GM19372 (cell line): Measurements from ENCODE around the gene RPS25.
"Not testable (repeated sequence)": the region's sequence is repeated elsewhere in the genome, so short reads cannot be mapped to it uniquely, and the experiment has no call there.

ENCODE experiments used
- ATAC-seq: cut with Tn5 transposase; IDR thresholded peaks from one replicate; pipeline ENCODE4 v1.9.1; 2021; ENCODE audit warnings: mild to moderate bottlenecking, low read depth, moderate library complexity; ENCODE audit not compliant: unreplicated experiment

The RPS25 gene

GRCh38 chr11:119041821-119042514 lies 23.8 kb upstream of the RPS25 start:
- ATAC-seq, result no peak

DNA sequence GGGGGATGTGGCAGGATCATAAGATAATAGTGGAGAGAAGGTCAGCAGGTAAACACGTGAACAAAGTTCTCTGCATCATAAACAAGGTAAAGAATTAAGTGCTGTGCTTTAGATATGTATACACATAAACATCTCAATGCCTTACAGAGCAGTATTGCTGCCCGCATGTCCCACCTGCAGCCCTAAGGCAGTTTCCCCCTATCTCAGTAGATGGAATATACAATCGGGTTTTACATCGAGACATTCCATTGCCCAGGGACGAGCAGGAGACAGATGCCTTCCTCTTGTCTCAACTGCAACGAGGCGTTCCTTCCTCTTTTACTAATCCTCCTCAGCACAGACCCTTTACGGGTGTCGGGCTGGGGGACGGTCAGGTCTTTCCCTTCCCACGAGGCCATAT lies 21.3 kb upstream of the RPS25 start:
- not testable (repeated sequence) for ATAC-seq

- no peak for ATAC-seq
Observed at GRCh38 chr11:119038884-119039283, 20.7 kb upstream of the RPS25 start.

- no peak for ATAC-seq
Observed at GRCh38 chr11:119034813-119035212, 16.7 kb upstream of the RPS25 start.

- ATAC-seq, result not testable (repeated sequence)
Observed at GRCh38 chr11:119033421-119033820, 15.3 kb upstream of the RPS25 start.

DNA sequence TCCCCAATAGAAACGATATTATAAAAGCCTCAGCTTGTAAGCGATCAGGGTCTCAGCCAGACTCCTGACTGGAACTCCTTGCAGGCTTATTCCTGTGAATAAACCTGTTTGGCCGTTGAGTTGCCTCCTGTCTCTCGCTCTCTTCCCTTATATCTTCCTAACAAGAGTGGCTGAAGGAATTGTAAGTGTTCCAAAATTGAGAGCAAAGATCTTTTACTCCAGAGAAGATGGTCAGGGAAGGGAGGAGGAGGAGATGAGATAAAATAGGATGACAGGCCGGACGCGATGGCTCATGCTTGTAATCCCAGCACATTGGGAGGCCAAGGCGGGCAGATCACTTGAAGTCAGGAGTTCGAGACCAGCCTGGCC lies 13.8 kb upstream of the RPS25 start:
- no peak for ATAC-seq

DNA sequence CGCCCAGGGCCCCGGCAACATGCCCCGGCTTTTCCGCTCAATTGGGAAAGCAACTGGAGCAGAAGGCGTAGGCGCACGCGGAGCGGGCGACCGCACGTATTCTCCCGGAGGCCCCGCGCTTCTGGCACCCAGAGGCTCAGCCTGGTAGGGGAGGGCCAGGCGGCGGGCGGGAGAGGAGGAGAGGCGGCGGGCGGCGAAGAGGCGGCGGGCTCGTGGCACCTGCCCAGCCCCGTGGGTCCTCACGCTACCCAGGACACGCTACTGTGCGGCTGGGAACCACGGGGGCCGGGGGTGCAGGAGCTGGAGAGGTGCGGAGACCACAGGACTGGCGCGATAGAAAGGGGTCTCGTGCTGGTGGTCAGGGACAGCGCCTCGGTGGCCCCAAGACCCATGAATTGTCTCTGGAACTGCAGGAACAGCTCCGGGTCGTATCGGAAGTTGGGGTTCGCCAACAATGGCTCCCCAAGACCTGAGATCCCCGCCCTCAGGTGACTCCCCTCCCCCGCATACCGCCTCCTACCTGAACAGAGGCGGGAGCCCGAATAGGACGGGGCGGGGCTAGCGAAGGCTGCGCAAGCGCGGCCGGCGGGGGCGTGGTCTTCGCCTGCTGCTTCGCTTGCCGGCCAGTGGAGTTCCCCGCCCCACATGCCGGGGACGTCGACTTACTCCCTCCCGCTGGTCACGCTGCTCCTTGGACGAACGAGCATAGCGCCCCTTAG lies 12.3 kb upstream of the RPS25 start, which contains the start of gene SLC37A4:
Gene SLC37A4 (minus strand): TSS at position 549 of the 719 bp plus-strand sequence.
- peak; percentile 92 for ATAC-seq

DNA sequence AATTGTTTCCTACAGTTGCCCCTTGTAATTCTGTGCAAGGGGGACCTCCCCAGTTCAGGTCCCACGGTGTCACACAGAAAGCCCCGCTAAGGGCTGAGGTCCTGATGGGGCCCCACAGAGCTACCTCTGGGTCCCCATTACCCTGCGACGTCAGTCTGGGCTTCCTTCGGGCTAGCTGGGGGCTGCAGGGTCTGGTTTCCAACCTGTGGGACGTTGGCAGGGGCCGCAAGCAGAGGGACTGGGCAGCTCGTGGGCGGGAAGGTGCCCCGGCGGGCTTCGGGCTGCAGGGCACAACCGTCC lies 11.8 kb upstream of the RPS25 start:
- ATAC-seq, result no peak

DNA sequence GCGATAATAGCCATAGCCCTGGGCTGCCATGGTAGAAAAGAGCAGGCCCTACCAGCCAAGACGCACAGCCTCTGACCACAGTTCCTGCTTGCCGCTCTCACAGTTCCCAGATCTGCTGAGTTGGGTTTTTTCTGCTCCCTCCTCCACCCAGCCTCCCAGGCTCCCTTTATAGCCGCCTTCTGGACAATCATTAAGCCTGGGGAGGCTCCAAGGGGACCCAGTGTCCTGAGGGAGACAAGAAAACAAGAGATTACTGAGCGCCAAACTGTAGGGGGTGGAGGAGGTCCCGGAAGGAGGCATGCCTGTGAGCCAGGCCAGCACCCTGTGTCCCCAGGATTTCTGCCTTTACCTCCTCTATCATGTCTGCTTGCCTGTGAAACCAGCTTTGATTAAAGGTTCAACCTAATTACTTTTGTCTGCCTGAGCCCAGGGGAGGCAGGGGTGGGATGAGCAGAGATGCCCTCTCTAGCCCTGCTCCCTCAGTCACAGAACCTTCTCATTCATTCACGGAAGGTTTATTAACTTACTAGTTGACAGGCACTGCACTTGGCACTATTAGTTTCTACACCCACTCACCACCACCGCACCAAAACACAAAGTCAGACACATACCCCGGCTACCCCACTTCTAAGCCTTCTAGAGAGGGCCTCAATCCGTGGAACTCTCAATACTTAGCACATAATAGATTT lies 11.3 kb upstream of the RPS25 start:
- ATAC-seq, result no peak

DNA sequence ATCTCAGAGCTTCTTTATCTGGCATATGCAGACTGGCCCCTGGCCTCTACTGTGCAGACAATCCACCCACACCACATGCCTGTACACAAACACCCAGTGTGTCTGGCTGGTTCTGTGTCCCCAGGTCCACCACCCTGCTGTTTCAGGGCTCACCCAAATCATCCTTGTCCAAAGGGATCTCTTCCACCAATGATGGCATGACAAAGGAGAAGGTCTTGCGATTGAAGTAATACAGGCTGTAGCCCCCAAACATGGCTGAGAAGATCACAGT lies 10.9 kb upstream of the RPS25 start:
- ATAC-seq, result no peak

- no peak for ATAC-seq
Observed at GRCh38 chr11:119028346-119029068, 10.4 kb upstream of the RPS25 start.

DNA sequence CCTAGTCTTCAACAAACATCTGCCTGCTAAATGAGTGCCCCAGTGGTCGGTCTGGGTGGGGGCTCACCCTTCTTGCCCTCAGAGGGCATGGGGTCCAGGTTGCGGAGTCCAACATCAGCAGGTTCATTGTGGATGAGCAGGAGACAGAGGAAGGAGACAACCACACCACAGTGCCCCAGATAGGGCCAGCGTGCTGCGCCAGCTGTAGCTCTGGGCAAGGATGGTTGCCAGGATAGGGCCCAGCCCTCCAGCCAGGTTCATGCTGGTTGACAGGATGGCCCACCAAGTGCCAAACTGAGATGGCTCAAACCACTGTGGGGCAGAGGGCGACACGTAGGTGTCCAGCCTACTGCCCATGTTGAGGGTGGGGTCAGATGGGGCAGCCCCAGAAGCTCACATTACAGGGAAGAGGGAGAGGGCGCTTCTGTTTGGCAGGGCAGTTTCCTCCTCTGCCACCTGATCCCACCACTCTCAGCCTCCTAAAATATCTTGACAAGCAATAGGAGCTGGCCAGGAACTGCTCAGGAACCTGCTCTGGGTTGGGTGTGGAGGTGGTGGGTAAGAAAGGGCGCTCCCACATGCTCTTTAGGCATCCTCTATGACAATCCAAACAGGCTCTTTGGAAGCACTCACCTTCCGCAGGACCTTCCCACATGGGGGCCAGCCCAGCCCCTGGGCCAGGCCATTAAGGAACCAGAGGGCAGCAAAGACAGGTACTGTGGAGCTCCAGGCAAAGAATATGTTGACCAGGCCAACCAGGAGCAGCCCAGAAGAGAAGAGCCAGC lies 9.6 kb upstream of the RPS25 start:
- ATAC-seq, result no peak

DNA sequence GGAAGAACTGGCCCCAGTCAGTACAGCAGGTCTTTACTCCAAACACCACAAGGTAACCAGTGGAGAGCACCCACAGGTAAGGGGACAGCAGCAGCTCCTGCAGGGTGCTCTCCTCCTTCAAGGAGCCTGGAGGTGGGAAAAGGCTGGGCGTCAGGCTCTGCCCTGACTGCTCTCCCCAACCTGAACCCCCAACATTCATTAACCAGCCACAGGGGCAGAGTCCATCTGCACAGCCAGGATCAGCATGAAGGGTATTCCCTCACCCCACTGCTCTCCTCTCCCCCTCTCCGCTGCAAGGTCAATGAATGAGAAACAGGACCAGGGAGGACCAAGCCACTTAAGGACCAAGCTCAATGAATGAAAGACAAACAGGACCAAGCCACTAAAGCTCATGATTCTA lies 8.8 kb upstream of the RPS25 start:
- ATAC-seq, result no peak

DNA sequence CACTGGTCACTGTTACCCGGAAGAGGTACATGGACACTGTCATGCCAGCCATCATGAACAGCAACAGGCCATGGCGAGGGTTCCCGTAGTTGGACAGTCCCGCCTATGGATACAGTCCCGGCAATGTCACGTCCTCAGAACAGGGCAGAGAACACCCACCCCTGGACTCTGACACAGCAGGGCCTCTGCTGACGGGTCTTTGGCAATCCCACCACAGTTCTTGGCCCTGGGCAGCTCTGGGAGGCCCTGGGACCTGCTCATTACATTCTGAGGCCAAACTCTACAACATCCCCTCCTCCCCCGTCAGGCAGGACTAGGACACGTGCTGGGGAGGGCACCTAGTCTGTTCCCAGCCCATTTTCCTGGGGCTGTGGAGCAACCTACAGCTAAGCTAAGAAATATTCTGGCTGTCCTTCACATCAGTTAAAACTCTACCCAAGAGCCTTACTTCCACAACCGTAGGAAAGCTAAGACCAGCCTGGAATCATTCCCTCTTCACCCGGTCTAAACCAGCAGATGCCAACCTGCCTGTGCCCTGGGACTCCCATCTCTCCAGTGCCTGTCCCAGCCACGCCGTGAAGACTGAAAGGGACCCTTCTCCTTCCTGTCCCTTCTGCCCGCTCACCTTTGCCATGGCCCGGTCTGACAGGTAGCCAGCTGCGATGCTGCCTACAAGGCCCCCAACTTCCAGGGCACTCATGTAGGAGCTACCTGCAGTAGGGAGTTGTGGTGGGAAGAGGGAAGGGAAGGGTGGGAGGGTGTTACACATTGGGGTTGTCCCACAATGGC lies 8.0 kb upstream of the RPS25 start:
- ATAC-seq, result no peak

GRCh38 chr11:119025541-119025940 lies 7.4 kb upstream of the RPS25 start:
- ATAC-seq, result no peak

DNA sequence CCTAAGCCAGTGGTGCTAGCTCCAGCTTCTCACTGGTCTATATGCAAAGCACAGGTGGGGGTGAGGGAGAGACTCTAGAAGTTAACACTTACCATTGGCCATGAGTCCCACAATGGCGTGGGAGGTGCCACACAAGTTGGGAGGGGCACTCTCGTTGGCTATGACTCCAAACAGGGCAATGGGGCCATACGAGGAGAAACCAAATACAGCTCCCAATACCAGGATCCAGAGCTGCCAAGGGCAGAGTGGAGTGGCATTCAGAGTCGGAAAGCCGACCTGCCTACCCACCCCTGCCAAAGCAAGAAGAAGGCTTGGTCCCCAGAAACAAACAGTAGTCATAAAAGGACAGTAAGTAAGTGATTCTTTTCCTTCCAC lies 6.9 kb upstream of the RPS25 start:
- no peak for ATAC-seq

DNA sequence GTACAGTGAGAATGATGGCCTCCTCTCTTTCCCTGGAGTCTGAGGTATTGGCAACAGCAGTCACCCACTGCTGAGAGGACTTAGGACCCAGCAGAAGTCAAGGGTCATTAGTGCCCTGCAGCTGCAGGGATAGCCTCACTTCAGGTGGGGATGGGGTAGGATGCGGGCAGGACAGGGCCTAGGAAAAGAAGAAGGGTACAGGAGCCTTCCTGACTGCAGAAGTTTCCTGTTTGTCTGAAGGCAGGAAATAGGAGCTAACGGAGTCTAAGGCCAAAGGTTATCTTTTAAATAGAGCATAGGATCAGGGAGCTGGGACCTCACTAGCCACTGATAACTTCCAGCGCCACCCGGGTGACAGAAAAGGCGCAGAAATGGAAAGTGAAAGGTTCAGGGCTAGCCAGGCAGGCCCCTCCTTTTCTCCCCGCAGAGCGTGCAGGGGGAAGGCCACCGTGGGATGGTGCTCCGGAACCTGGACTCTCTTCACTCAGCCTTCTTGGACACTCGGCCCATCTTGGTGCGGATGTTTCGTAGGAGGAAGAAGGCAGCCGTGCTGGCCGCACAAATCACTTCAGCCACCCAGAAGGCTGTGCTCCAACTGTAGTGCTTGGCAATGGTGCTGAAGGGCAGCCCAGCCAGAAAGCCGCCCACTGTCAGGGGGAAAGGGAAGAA lies 6.4 kb upstream of the RPS25 start:
- ATAC-seq, result no peak

GRCh38 chr11:119023741-119024140 lies 5.6 kb upstream of the RPS25 start:
- no peak for ATAC-seq

- ATAC-seq, result no peak
Observed at GRCh38 chr11:119021631-119022030, 3.5 kb upstream of the RPS25 start.
